ENCODE results near the gene FOXE3.

The FOXE3 gene

GRCh38 chr1:47436304-47436978, 20.4 kb downstream of the FOXE3 start:
- DNase-seq = peak; percentile 46 to 67

GRCh38 chr1:47436979-47437446, 20.9 kb downstream of the FOXE3 start:
- peak in 1 of 2 experiments; percentile 42 for DNase-seq

- DNase-seq = peak; percentile 80 to 86
These were observed 21.5 kb downstream of the FOXE3 start, which contains the start of gene FOXD2 for GRCh38 chr1:47437447-47438164. Gene FOXD2, plus strand, starts transcription at chr1:47438044. Its CDS starts 92 bp downstream, at chr1:47438136.

- DNase-seq = peak in 1 of 2 experiments; percentile 25
These were observed 22.3 kb downstream of the FOXE3 start for GRCh38 chr1:47438165-47439016.

- no peak for DNase-seq
These were observed 23.1 kb downstream of the FOXE3 start for GRCh38 chr1:47439017-47439818.

GRCh38 chr1:47439819-47440598, 23.9 kb downstream of the FOXE3 start:
- no peak for DNase-seq

- no peak for DNase-seq
These were observed 24.6 kb downstream of the FOXE3 start for GRCh38 chr1:47440599-47441081.

- no peak for DNase-seq
These were observed 25.5 kb downstream of the FOXE3 start for GRCh38 chr1:47441450-47442106.

GRCh38 chr1:47442202-47442601, 26.1 kb downstream of the FOXE3 start:
- DNase-seq = no peak

- DNase-seq = no peak
These were observed 26.9 kb downstream of the FOXE3 start for GRCh38 chr1:47442842-47443529.

GRCh38 chr1:47443530-47444296, 27.6 kb downstream of the FOXE3 start:
- DNase-seq = no peak

- DNase-seq = no peak
These were observed 28.1 kb downstream of the FOXE3 start for GRCh38 chr1:47444297-47444561.

GRCh38 chr1:47444562-47445465, 28.7 kb downstream of the FOXE3 start:
- peak in 1 of 2 experiments; percentile 23 for DNase-seq

GRCh38 chr1:47445823-47446550, 29.9 kb downstream of the FOXE3 start:
- DNase-seq = no peak

- DNase-seq = no peak
These were observed 32.6 kb downstream of the FOXE3 start for GRCh38 chr1:47448462-47449222.

- no peak for DNase-seq
These were observed 33.9 kb downstream of the FOXE3 start for GRCh38 chr1:47449822-47450552.

Measured in NCI-H524 (cell line).